ENCODE results near the gene ATRN. TPM values are rescaled to one million over a fixed set of nuclear protein-coding genes. Genes with fewer than 3 reads are reported as not detected.

Gene ATRN
- total and polyA plus RNA-seq, 7 donors, result 1.2 to 16.1 (median 11.4) TPM

GRCh38 chr20:3631534-3631933 is 160.7 kb downstream of the ATRN start:
- H3K4me1 ChIP-seq, result no peaks in the 10 kb centered on the region
- H3K4me3 ChIP-seq, result no peak overlapping the region
- DNase-seq, result no peak
- WGBS, 2 donors, result 87 to 92% methylated on average over 5 of the region's 5 CpGs
- H3K36me3 ChIP-seq, result peaks cover 0 to 30% (median 6%) of the 10 kb centered on the region in 4 donors
- H3K27me3 ChIP-seq, result no peaks in the 10 kb centered on the region
- no peak for TF ChIP-seq POLR2AphosphoS5 (IDR thresholded peaks at IDR 0.05)
- TF ChIP-seq EP300 (IDR thresholded peaks at IDR 0.05), result no peak
- TF ChIP-seq POLR2A (IDR thresholded peaks at IDR 0.05), result no peak
- TF ChIP-seq CTCF (IDR thresholded peaks at IDR 0.05), result no peak
- no peaks in the 10 kb centered on the region for H3K9me3 ChIP-seq
- intact Hi-C loops (cut with DNase I), result no loop called here
- H3K27ac ChIP-seq, result no peak overlapping the region

DNA sequence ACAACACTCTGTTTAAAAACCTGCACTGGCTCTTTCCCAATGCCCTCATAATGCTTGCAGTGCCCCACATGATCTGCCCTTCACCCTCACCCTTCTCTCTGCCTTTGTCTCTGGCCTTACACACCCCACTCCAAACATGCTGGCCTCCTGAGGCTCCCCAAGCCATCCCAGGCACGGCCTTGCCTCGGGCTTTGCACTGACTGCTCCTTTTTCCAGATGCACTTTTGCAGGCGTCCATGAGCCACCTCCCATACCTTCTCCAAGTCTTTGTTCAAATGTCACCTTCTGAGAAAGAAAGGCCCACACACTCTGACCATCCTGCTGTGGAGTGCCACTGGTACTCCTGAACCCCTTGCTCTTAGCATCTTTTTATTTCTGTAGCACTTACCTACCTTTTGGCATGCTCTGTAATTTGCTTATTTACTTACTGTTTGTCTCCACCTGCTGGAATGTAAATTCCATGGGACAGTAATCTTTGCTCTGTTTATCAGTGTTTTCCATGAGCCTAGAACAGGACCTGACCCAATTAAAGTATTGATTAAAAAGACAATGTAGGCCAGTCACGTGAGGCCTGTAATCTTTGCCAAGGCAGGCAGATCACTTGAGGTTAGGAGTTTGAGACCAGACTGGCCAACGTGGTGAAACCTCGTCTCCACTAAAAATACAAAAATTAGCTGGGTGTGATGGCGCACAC is 161.6 kb downstream of the ATRN start:
- Histone ChIP-seq H3K36me3 (peaks cover 0 to 22% (median 6%) of the 10 kb centered on the region in 4 donors), H3K9me3 (no peaks in the 10 kb centered on the region), H3K4me3 (no peak overlapping the region), H3K4me1 (no peaks in the 10 kb centered on the region), H3K27me3 (no peaks in the 10 kb centered on the region), H3K27ac (no peak overlapping the region)
- TF ChIP-seq EP300 (IDR thresholded peaks at IDR 0.05), result no peak
- TF ChIP-seq POLR2A (IDR thresholded peaks at IDR 0.05), result no peak
- no peak for TF ChIP-seq CTCF (IDR thresholded peaks at IDR 0.05)
- TF ChIP-seq POLR2AphosphoS5 (IDR thresholded peaks at IDR 0.05), result no peak
- intact Hi-C loops (cut with DNase I), result no loop called here
- WGBS, 2 donors, result 79 to 91% methylated on average over 7 of the region's 7 CpGs
- no peak for DNase-seq

- WGBS, 2 donors, result 67 to 87% methylated on average over 6 of the region's 6 CpGs
- no peak overlapping the region for H3K4me3 ChIP-seq
- H3K4me1 ChIP-seq, result no peaks in the 10 kb centered on the region
- peaks cover 0 to 15% (median 1%) of the 10 kb centered on the region in 4 donors for H3K36me3 ChIP-seq
- no peaks in the 10 kb centered on the region for H3K27me3 ChIP-seq
- H3K27ac ChIP-seq, result no peak overlapping the region
- no peak for DNase-seq
- no peak for TF ChIP-seq POLR2A (IDR thresholded peaks at IDR 0.05)
- no peak for TF ChIP-seq POLR2AphosphoS5 (IDR thresholded peaks at IDR 0.05)
- TF ChIP-seq CTCF (IDR thresholded peaks at IDR 0.05), result no peak
- TF ChIP-seq EP300 (IDR thresholded peaks at IDR 0.05), result no peak
- no peaks in the 10 kb centered on the region for H3K9me3 ChIP-seq
- intact Hi-C loops (cut with DNase I), result no loop called here
Measured at GRCh38 chr20:3633913-3634478, 163.2 kb downstream of the ATRN start.

- H3K4me3 ChIP-seq, result no peak overlapping the region
- H3K9me3 ChIP-seq, result no peaks in the 10 kb centered on the region
- TF ChIP-seq EP300 (IDR thresholded peaks at IDR 0.05), result no peak
- no peak for TF ChIP-seq POLR2A (IDR thresholded peaks at IDR 0.05)
- TF ChIP-seq POLR2AphosphoS5 (IDR thresholded peaks at IDR 0.05), result no peak
- TF ChIP-seq CTCF (IDR thresholded peaks at IDR 0.05), result no peak
- no peaks in the 10 kb centered on the region for H3K27me3 ChIP-seq
- intact Hi-C loops (cut with DNase I), result no loop called here
- H3K27ac ChIP-seq, result no peak overlapping the region
- peaks cover 0 to 26% (median 1%) of the 10 kb centered on the region in 4 donors for H3K36me3 ChIP-seq
- WGBS, 2 donors, result 95 to 97% methylated on average over 1 of the region's 1 CpG
- H3K4me1 ChIP-seq, result no peaks in the 10 kb centered on the region
- no peak for DNase-seq
Measured at GRCh38 chr20:3635346-3635745, 164.5 kb downstream of the ATRN start.

All from sigmoid colon (tissue), 7 donors.